Stomach (tissue), 9 donors: ENCODE measurements around the gene DYRK1A. TPM values are rescaled to one million over a fixed set of nuclear protein-coding genes. Genes with fewer than 3 reads are reported as not detected.

ENCODE experiments used
- DNase-seq, 2 donors: peaks; one replicate each; pipeline versions ENCODE4 v3.0.0 to v3.0.0-alpha.2; 2013 to 2019
- H3K27ac ChIP-seq, 5 donors: fragments of 200-600 bp in 4 of 5; sonication (generic) in 4 of 5; one replicate each; pipeline ENCODE4 v1.5.1; 2013 to 2019; ENCODE audit warnings: mild to moderate bottlenecking in 1 of 5, moderate library complexity in 1 of 5
- H3K27me3 ChIP-seq, 3 donors: fragments of 200-600 bp; sonication (generic); one replicate each; pipeline ENCODE4 v1.5.1; 2017 to 2019; ENCODE audit warnings: mixed run types in 1 of 3
- H3K36me3 ChIP-seq, 4 donors: fragments of 200-600 bp; sonication (generic); 1 replicate in 3 of 4; 2 replicates in 1 of 4; pipeline ENCODE4 v1.5.1; 2016 to 2019
- H3K4me1 ChIP-seq, 4 donors: fragments of 200-600 bp; sonication (generic); one replicate each; pipeline ENCODE4 v1.5.1; 2016 to 2019
- H3K4me3 ChIP-seq, 4 donors: fragments of 200-600 bp; sonication (generic) in 3 of 4; one replicate each; pipeline ENCODE4 v1.5.1; 2016 to 2019; ENCODE audit warnings: mild to moderate bottlenecking in 1 of 4
- H3K9me3 ChIP-seq, 4 donors: fragments of 200-600 bp; sonication (generic); one replicate each; pipeline ENCODE4 v1.5.1; 2016 to 2019
- EP300 ChIP-seq: sonication (generic); formaldehyde crosslinking; IDR thresholded peaks from one replicate; pipeline ENCODE4 v1.6.1; 2017; ENCODE audit warnings: antibody characterized with exemption
- POLR2A ChIP-seq, 4 donors: fragments of 450-650 bp; IDR thresholded peaks; one replicate each; pipeline ENCODE4 v1.6.1; 2016; ENCODE audit warnings: antibody characterized with exemption in 4 of 4, control low read depth in 2 of 4, mild to moderate bottlenecking in 1 of 4, moderate library complexity in 1 of 4
- POLR2AphosphoS5 ChIP-seq, 3 donors: sonication (generic); formaldehyde crosslinking; IDR thresholded peaks; one replicate each; pipeline ENCODE4 v1.6.1; 2016; ENCODE audit warnings: antibody characterized with exemption in 3 of 3
- WGBS, 5 donors: extraction: QIAGEN DNeasy Blood & Tissue Kit in 3 of 5; methylation state at CpG; one replicate each; pipeline versions ENCODE4 v1.1.5 to v1.1.7; 2013 to 2018; 5-methylcytosine and 5-hydroxymethylcytosine counted together
- intact Hi-C: fragments of 100-400 bp; cut with DNase I; formaldehyde crosslinking; loops from one replicate; pipeline ENCODE4 v1.15.1; 2023; ENCODE audit warnings: low total_unique reads
- polyA plus RNA-seq, 3 donors: library from polyadenylated mRNA; stranded (reverse); fragments of 200-250 nt; gene quantifications; one replicate each; pipeline ENCODE4 v1.2.3, GENCODE V29; 2013
- total RNA-seq, 5 donors: library from RNA; depleted of rRNA; stranded (reverse); fragments of >200 nt; gene quantifications; one replicate each; pipeline versions ENCODE4 v1.1.0 to v1.2.3, GENCODE V29; 2014 to 2016
- TF ChIP-seq, protein P1 (sequence below), 7 experiments: fragments of 450-650 bp in 4 of 7; fragments of 200-600 bp in 3 of 7; sonication (generic) in 3 of 7; IDR thresholded peaks; one replicate each; pipeline ENCODE4 v1.5.1; 2016 to 2019; ENCODE audit warnings: antibody characterized with exemption in 7 of 7, control low read depth in 2 of 7, mild to moderate bottlenecking in 1 of 7
- donor health status: healthy with polysubstance abuse.
- donor health status: Bipolar disorder and iron deficiency.
- donor health status: healthy.

The DYRK1A gene
- total and polyA plus RNA-seq, 8 donors, result 10.1 to 124 (median 67.0) TPM

DNA sequence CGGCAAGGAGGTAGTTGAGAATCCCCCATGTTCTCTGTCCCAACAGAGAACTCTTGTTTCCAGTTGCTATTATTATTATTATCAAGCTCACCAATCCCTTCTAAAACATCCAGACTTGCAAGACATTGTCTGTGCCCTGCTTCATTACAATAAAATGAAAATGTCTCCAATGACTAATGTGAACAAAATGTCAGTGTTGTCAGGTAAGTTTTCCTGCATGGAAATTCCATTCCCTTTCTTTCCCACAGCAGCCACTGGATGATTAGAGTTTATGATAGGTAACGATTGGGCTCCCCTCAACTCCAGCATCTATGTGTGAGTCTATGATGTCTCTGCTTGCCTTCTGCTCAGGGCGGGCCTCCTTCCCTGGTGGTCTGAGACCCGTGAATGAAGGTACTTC is 8.9 kb upstream of the DYRK1A start:
- no peak for DNase-seq
- TF ChIP-seq, protein P1, sequence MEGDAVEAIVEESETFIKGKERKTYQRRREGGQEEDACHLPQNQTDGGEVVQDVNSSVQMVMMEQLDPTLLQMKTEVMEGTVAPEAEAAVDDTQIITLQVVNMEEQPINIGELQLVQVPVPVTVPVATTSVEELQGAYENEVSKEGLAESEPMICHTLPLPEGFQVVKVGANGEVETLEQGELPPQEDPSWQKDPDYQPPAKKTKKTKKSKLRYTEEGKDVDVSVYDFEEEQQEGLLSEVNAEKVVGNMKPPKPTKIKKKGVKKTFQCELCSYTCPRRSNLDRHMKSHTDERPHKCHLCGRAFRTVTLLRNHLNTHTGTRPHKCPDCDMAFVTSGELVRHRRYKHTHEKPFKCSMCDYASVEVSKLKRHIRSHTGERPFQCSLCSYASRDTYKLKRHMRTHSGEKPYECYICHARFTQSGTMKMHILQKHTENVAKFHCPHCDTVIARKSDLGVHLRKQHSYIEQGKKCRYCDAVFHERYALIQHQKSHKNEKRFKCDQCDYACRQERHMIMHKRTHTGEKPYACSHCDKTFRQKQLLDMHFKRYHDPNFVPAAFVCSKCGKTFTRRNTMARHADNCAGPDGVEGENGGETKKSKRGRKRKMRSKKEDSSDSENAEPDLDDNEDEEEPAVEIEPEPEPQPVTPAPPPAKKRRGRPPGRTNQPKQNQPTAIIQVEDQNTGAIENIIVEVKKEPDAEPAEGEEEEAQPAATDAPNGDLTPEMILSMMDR (IDR thresholded peaks at IDR 0.05), result no peak
- TF ChIP-seq EP300, result no peak
- no peak for TF ChIP-seq POLR2A (IDR thresholded peaks at IDR 0.05)
- no peak for TF ChIP-seq POLR2AphosphoS5 (IDR thresholded peaks at IDR 0.05)
- no peaks in the 10 kb centered on the region for H3K9me3 ChIP-seq
- no peaks in the 10 kb centered on the region for H3K27me3 ChIP-seq
- intact Hi-C loops, result no loop called here
- H3K4me1 ChIP-seq, result peaks cover 0 to 5% (median 0%) of the 10 kb centered on the region in 4 donors
- H3K4me3 ChIP-seq, result no peak overlapping the region
- no peak overlapping the region for H3K27ac ChIP-seq
- 69 to 76% (median 71%) methylated on average over 4 of the region's 4 CpGs for WGBS, 5 donors
- no peaks in the 10 kb centered on the region for H3K36me3 ChIP-seq

- H3K4me3 ChIP-seq, result no peak overlapping the region
- no peak overlapping the region for H3K27ac ChIP-seq
- TF ChIP-seq POLR2A (IDR thresholded peaks at IDR 0.05), result no peak
- TF ChIP-seq, protein P1 (IDR thresholded peaks at IDR 0.05), result no peak
- no peak for TF ChIP-seq POLR2AphosphoS5 (IDR thresholded peaks at IDR 0.05)
- no peak for TF ChIP-seq EP300
- WGBS, 5 donors, result 41 to 64% (median 58%) methylated on average over 7 of the region's 7 CpGs
- intact Hi-C loops, result no loop called here
- H3K36me3 ChIP-seq, result no peaks in the 10 kb centered on the region
- H3K27me3 ChIP-seq, result no peaks in the 10 kb centered on the region
- no peaks in the 10 kb centered on the region for H3K9me3 ChIP-seq
- H3K4me1 ChIP-seq, result peaks cover 0 to 5% (median 0%) of the 10 kb centered on the region in 4 donors
- DNase-seq, result peak in 1 of 2 donors; percentile 69
Measured at GRCh38 chr21:37358397-37358796, 8.2 kb upstream of the DYRK1A start.

- WGBS, 5 donors, result 88 to 98% (median 96%) methylated on average over 1 of the region's 1 CpG
- no peak for DNase-seq
- intact Hi-C loops, result loop anchor here (10.0 kb wide), 1 partner anchor 99 kb away; the partner anchor contains the start of gene VPS26C
- TF ChIP-seq, protein P1 (IDR thresholded peaks at IDR 0.05), result no peak
- TF ChIP-seq EP300, result no peak
- TF ChIP-seq POLR2AphosphoS5 (IDR thresholded peaks at IDR 0.05), result no peak
- TF ChIP-seq POLR2A (IDR thresholded peaks at IDR 0.05), result no peak
- no peaks in the 10 kb centered on the region for H3K27me3 ChIP-seq
- H3K4me3 ChIP-seq, result no peak overlapping the region
- no peak overlapping the region for H3K27ac ChIP-seq
- H3K36me3 ChIP-seq, result no peaks in the 10 kb centered on the region
- H3K4me1 ChIP-seq, result peaks cover 3 to 18% (median 13%) of the 10 kb centered on the region in 4 donors
- no peaks in the 10 kb centered on the region for H3K9me3 ChIP-seq
Measured at GRCh38 chr21:37363936-37364335, 2.6 kb upstream of the DYRK1A start.

DNA sequence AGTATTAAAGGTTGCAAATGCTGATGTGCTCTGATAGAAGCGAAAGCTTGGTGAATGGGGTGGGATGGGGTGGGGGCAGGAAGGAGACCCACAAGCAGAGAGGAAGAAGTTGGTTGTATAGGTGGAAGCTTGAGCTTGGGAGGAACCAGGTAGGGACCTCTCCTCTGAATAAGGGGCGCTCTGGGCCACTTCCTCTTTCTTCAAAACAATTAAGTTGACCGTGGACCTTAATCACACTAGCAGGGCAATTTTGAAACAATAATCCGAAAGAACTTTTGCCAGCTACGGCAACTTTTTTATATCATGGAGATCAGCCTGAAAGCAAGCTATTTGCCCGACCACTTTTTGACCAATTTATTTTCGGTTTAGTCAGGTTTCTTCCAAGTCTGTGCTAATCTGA is 1.9 kb upstream of the DYRK1A start:
- Histone ChIP-seq H3K27ac (peak overlapping the region in 4 of 5 donors; percentile 99 to 100 (median 100)), H3K9me3 (no peaks in the 10 kb centered on the region), H3K4me3 (peak overlapping the region in 1 of 4 donors; percentile 63), H3K4me1 (peaks cover 9 to 26% (median 18%) of the 10 kb centered on the region in 4 donors), H3K27me3 (no peaks in the 10 kb centered on the region), H3K36me3 (no peaks in the 10 kb centered on the region)
- TF ChIP-seq, protein P1 (IDR thresholded peaks at IDR 0.05), result no peak
- no peak for TF ChIP-seq POLR2A (IDR thresholded peaks at IDR 0.05)
- no peak for TF ChIP-seq EP300
- no peak for TF ChIP-seq POLR2AphosphoS5 (IDR thresholded peaks at IDR 0.05)
- DNase-seq, result no peak
- WGBS, 5 donors, result 38 to 48% (median 43%) methylated on average over 7 of the region's 7 CpGs
- intact Hi-C loops, result loop anchor here (10.0 kb wide), 1 partner anchor 100 kb away; the partner anchor contains the start of gene VPS26C
